ENCODE data around the gene KCNK13.
"Not testable (repeated sequence)": the region's sequence is repeated elsewhere in the genome, so short reads cannot be mapped to it uniquely, and the experiment has no call there.

DNA sequence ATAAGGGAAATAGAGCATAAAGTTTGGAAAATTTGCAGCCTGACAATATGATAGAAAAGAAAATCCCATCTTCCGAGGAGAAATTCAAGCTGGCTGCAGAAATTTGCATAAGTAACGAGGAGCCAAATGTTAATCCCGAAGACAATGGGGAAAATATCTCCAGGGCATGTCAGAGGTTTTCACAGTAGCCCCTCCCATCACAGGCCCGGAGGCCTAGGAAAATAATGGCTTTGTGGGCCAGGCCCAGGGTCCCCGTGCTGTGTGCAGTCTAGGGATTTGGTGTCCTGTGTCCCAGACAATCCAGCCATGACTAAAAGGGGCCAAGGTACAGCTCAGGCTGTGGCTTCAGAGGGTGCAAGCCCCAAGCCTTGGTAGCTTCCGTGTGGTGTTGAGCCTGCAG lies 27.7 kb downstream of the KCNK13 start:
- TF ChIP-seq FOSL2 (IDR thresholded peaks at IDR 0.05; ENCODE audit: borderline replicate concordance, low read depth); POLR2AphosphoS5 (IDR thresholded peaks at IDR 0.05; ENCODE audit: low read depth, low read length); RAD21 (IDR thresholded peaks at IDR 0.05; ENCODE audit: low read length); RCOR1 (IDR thresholded peaks at IDR 0.05; ENCODE audit: low read length); FOXJ3 (CRISPR knock-in tag; IDR thresholded peaks at IDR 0.05); TAF1 (IDR thresholded peaks at IDR 0.05; ENCODE audit: borderline replicate concordance, low read depth, low read length); TEAD4 (IDR thresholded peaks at IDR 0.05; ENCODE audit: borderline replicate concordance, insufficient read depth); TCF12 (IDR thresholded peaks at IDR 0.05); RXRA (IDR thresholded peaks at IDR 0.05; ENCODE audit: borderline replicate concordance, low read depth); ELF1 (IDR thresholded peaks at IDR 0.05): not testable (repeated sequence)
- TF ChIP-seq, protein P1, sequence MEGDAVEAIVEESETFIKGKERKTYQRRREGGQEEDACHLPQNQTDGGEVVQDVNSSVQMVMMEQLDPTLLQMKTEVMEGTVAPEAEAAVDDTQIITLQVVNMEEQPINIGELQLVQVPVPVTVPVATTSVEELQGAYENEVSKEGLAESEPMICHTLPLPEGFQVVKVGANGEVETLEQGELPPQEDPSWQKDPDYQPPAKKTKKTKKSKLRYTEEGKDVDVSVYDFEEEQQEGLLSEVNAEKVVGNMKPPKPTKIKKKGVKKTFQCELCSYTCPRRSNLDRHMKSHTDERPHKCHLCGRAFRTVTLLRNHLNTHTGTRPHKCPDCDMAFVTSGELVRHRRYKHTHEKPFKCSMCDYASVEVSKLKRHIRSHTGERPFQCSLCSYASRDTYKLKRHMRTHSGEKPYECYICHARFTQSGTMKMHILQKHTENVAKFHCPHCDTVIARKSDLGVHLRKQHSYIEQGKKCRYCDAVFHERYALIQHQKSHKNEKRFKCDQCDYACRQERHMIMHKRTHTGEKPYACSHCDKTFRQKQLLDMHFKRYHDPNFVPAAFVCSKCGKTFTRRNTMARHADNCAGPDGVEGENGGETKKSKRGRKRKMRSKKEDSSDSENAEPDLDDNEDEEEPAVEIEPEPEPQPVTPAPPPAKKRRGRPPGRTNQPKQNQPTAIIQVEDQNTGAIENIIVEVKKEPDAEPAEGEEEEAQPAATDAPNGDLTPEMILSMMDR (IDR thresholded peaks at IDR 0.05): not testable (repeated sequence)
- TF ChIP-seq, protein P2, sequence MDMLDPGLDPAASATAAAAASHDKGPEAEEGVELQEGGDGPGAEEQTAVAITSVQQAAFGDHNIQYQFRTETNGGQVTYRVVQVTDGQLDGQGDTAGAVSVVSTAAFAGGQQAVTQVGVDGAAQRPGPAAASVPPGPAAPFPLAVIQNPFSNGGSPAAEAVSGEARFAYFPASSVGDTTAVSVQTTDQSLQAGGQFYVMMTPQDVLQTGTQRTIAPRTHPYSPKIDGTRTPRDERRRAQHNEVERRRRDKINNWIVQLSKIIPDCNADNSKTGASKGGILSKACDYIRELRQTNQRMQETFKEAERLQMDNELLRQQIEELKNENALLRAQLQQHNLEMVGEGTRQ (IDR thresholded peaks at IDR 0.05; ENCODE audit: borderline replicate concordance, low read depth, low read length): not testable (repeated sequence)
- TF ChIP-seq, protein P3, sequence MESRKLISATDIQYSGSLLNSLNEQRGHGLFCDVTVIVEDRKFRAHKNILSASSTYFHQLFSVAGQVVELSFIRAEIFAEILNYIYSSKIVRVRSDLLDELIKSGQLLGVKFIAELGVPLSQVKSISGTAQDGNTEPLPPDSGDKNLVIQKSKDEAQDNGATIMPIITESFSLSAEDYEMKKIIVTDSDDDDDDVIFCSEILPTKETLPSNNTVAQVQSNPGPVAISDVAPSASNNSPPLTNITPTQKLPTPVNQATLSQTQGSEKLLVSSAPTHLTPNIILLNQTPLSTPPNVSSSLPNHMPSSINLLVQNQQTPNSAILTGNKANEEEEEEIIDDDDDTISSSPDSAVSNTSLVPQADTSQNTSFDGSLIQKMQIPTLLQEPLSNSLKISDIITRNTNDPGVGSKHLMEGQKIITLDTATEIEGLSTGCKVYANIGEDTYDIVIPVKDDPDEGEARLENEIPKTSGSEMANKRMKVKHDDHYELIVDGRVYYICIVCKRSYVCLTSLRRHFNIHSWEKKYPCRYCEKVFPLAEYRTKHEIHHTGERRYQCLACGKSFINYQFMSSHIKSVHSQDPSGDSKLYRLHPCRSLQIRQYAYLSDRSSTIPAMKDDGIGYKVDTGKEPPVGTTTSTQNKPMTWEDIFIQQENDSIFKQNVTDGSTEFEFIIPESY (IDR thresholded peaks at IDR 0.05; ENCODE audit: borderline replicate concordance, low read depth): not testable (repeated sequence)

Measured in SK-N-SH (cell line).